H7 (cell line): ENCODE data around the gene EPB41. TPM values are rescaled to one million over a fixed set of nuclear protein-coding genes. Genes with fewer than 3 reads are reported as not detected.
A peak's percentile ranks its signal among the peaks of the same experiment; 100 is the strongest.

Experiments
- DNase-seq: peaks from one replicate; pipeline ENCODE4 v3.0.0; 2012
- H3K27me3 ChIP-seq: 2 replicates; pipeline ENCODE4 v1.6.0; 2011; ENCODE audit warnings: mild to moderate bottlenecking, low read length; ENCODE audit not compliant: control insufficient read depth, insufficient read depth
- H3K36me3 ChIP-seq: replicated peaks from 2 replicates; pipeline ENCODE4 v1.5.1; 2011; ENCODE audit warnings: low read length; ENCODE audit not compliant: control insufficient read depth, insufficient read depth
- H3K4me3 ChIP-seq: 2 replicates; pipeline ENCODE4 v1.5.1; 2011; ENCODE audit warnings: low read depth, mild to moderate bottlenecking, control low read depth, low read length, moderate library complexity; ENCODE audit not compliant: insufficient read depth
- total RNA-seq: library from RNA; depleted of rRNA; stranded (reverse); fragments of >200 nt; shearing (Covaris generic); gene quantifications from 2 replicates; pipeline ENCODE4 v1.2.3, GENCODE V29; 2014

The EPB41 gene
- total RNA-seq, 1 experiment from 2014 or later, result 58.7 TPM

GRCh38 chr1:28886731-28887418, 27.5 kb upstream of the EPB41 start:
- peak overlapping the region; percentile 85 for H3K4me3 ChIP-seq
- H3K36me3 ChIP-seq, result no peaks in the 10 kb centered on the region
- H3K27me3 ChIP-seq, result peaks cover 9% of the 10 kb centered on the region
- peak; percentile 100 for DNase-seq

- no peaks in the 10 kb centered on the region for H3K36me3 ChIP-seq
- H3K27me3 ChIP-seq, result peaks cover 9% of the 10 kb centered on the region
- peak overlapping the region; percentile 85 for H3K4me3 ChIP-seq
- peak; percentile 87 for DNase-seq
These were observed 26.9 kb upstream of the EPB41 start for GRCh38 chr1:28887419-28887834.

GRCh38 chr1:28887835-28888682, 26.3 kb upstream of the EPB41 start:
- DNase-seq, result peak; percentile 79
- Histone ChIP-seq H3K27me3 (peaks cover 9% of the 10 kb centered on the region), H3K36me3 (no peaks in the 10 kb centered on the region), H3K4me3 (peak overlapping the region; percentile 85)

- H3K4me3 ChIP-seq, result no peak overlapping the region
- no peaks in the 10 kb centered on the region for H3K36me3 ChIP-seq
- H3K27me3 ChIP-seq, result peaks cover 9% of the 10 kb centered on the region
- peak; percentile 7 for DNase-seq
These were observed 25.5 kb upstream of the EPB41 start for GRCh38 chr1:28888915-28889314.

- Histone ChIP-seq H3K4me3 (no peak overlapping the region), H3K36me3 (no peaks in the 10 kb centered on the region), H3K27me3 (peaks cover 9% of the 10 kb centered on the region)
- peak; percentile 15 for DNase-seq
These were observed 25.0 kb upstream of the EPB41 start for GRCh38 chr1:28889357-28889756.

GRCh38 chr1:28890435-28890834, 23.9 kb upstream of the EPB41 start:
- peaks cover 9% of the 10 kb centered on the region for H3K27me3 ChIP-seq
- H3K36me3 ChIP-seq, result no peaks in the 10 kb centered on the region
- no peak overlapping the region for H3K4me3 ChIP-seq
- no peak for DNase-seq

GRCh38 chr1:28890836-28891235, 23.5 kb upstream of the EPB41 start:
- Histone ChIP-seq H3K4me3 (no peak overlapping the region), H3K36me3 (no peaks in the 10 kb centered on the region), H3K27me3 (peaks cover 9% of the 10 kb centered on the region)
- no peak for DNase-seq

GRCh38 chr1:28891256-28891655, 23.1 kb upstream of the EPB41 start:
- no peak overlapping the region for H3K4me3 ChIP-seq
- no peaks in the 10 kb centered on the region for H3K36me3 ChIP-seq
- peak; percentile 9 for DNase-seq
- peaks cover 9% of the 10 kb centered on the region for H3K27me3 ChIP-seq

GRCh38 chr1:28893403-28894102, 20.8 kb upstream of the EPB41 start:
- H3K4me3 ChIP-seq, result no peak overlapping the region
- H3K36me3 ChIP-seq, result no peaks in the 10 kb centered on the region
- DNase-seq, result peak; percentile 88
- peaks cover 4% of the 10 kb centered on the region; the same call in 1 of the 2 replicates for H3K27me3 ChIP-seq

- no peak for DNase-seq
These were observed 19.6 kb upstream of the EPB41 start for GRCh38 chr1:28894785-28895184.

GRCh38 chr1:28895896-28896608, 18.3 kb upstream of the EPB41 start:
- no peaks in the 10 kb centered on the region; the same call in 1 of the 2 replicates for H3K36me3 ChIP-seq
- no peak for DNase-seq
- no peak overlapping the region for H3K4me3 ChIP-seq
- H3K27me3 ChIP-seq, result no peaks in the 10 kb centered on the region; the same call in 1 of the 2 replicates

More at GRCh38 chr1:28894785-28895184, 19.6 kb upstream of the EPB41 start:
- Histone ChIP-seq H3K36me3 (no peaks in the 10 kb centered on the region), H3K4me3 (no peak overlapping the region), H3K27me3 (no peaks in the 10 kb centered on the region; the same call in 1 of the 2 replicates)

GRCh38 chr1:28896609-28896986, 17.8 kb upstream of the EPB41 start:
- Histone ChIP-seq H3K4me3 (no peak overlapping the region), H3K27me3 (no peaks in the 10 kb centered on the region; the same call in 1 of the 2 replicates), H3K36me3 (no peaks in the 10 kb centered on the region; the same call in 1 of the 2 replicates)
- DNase-seq, result no peak

GRCh38 chr1:28897789-28898188, 16.6 kb upstream of the EPB41 start:
- Histone ChIP-seq H3K36me3 (no peaks in the 10 kb centered on the region; the same call in 1 of the 2 replicates), H3K27me3 (no peaks in the 10 kb centered on the region; the same call in 1 of the 2 replicates), H3K4me3 (no peak overlapping the region)
- no peak for DNase-seq

GRCh38 chr1:28898405-28898881, 15.9 kb upstream of the EPB41 start:
- H3K4me3 ChIP-seq, result no peak overlapping the region
- no peaks in the 10 kb centered on the region; the same call in 1 of the 2 replicates for H3K27me3 ChIP-seq

More at GRCh38 chr1:28898405-28898881, 15.9 kb upstream of the EPB41 start:
- DNase-seq, result no peak
- no peaks in the 10 kb centered on the region; the same call in 1 of the 2 replicates for H3K36me3 ChIP-seq
